CD4-positive, alpha-beta memory T cell (primary cell): ENCODE data around the gene GATA1. TPM values are rescaled to one million over a fixed set of nuclear protein-coding genes. Genes with fewer than 3 reads are reported as not detected.

Experiments
- CTCF ChIA-PET: fragments of 350-600 bp; sonication (Branson Sonifier 250); formaldehyde crosslinking; loops from one replicate; lab custom pipeline; 2021; ENCODE audit warnings: inconsistent platforms; ENCODE audit not compliant: partially characterized antibody; lab: Charles Lee
- POLR2A ChIA-PET: fragments of 350-600 bp; sonication (Branson Sonifier 250); formaldehyde crosslinking; loops from one replicate; lab custom pipeline; 2021; ENCODE audit not compliant: partially characterized antibody; lab: Charles Lee
- DNase-seq, 5 donors: peaks; one replicate each; pipeline versions ENCODE4 v3.0.0 to v3.0.0-alpha.2; 2020 to 2022; ENCODE audit warnings: mixed read lengths in 1 of 5
- H3K27ac ChIP-seq: one replicate; pipeline ENCODE4 v1.7.0; 2013; ENCODE audit warnings: low read depth, low read length
- H3K27me3 ChIP-seq: 2 replicates; pipeline ENCODE4 v1.7.0; 2013; ENCODE audit warnings: mild to moderate bottlenecking, low read length, moderate library complexity; ENCODE audit not compliant: insufficient read depth
- H3K36me3 ChIP-seq: 2 replicates; pipeline ENCODE4 v1.7.0; 2013; ENCODE audit warnings: mild to moderate bottlenecking, low read length, moderate library complexity; ENCODE audit not compliant: insufficient read depth
- H3K4me1 ChIP-seq: 2 replicates; pipeline ENCODE4 v1.7.0; 2013; ENCODE audit warnings: mild to moderate bottlenecking, low read length, moderate library complexity; ENCODE audit not compliant: insufficient read depth
- H3K4me3 ChIP-seq, 2 donors: one replicate each; pipeline ENCODE4 v1.7.0; 2013; ENCODE audit warnings: low read length in 2 of 2, mild to moderate bottlenecking in 1 of 2
- H3K9me3 ChIP-seq, 2 donors: one replicate each; pipeline ENCODE4 v1.7.0; 2013; ENCODE audit warnings: low read length in 2 of 2, control low read depth in 1 of 2; ENCODE audit not compliant: control insufficient read depth in 1 of 2
- H3K27ac Mint-ChIP-seq, 7 donors: one replicate each; pipeline ENCODE4 v1.8.0; 2020 to 2021; ENCODE audit warnings: mixed read lengths in 7 of 7, mild to moderate bottlenecking in 6 of 7, inconsistent platforms in 3 of 7, moderate library complexity in 3 of 7
- H3K27me3 Mint-ChIP-seq, 2 donors: one replicate each; pipeline ENCODE4 v1.8.0; 2020 to 2021; ENCODE audit warnings: mixed read lengths in 2 of 2
- H3K36me3 Mint-ChIP-seq, 2 donors: one replicate each; pipeline ENCODE4 v1.8.0; 2020 to 2021; ENCODE audit warnings: mixed read lengths in 2 of 2, inconsistent platforms in 1 of 2, mild to moderate bottlenecking in 1 of 2
- H3K4me1 Mint-ChIP-seq, 4 donors: one replicate each; pipeline ENCODE4 v1.8.0; 2020 to 2021; ENCODE audit warnings: mixed read lengths in 4 of 4, mild to moderate bottlenecking in 1 of 4
- H3K4me3 Mint-ChIP-seq, 8 donors: one replicate each; pipeline ENCODE4 v1.8.0; 2020 to 2021; ENCODE audit warnings: mixed read lengths in 8 of 8, mild to moderate bottlenecking in 7 of 8, moderate library complexity in 6 of 8, inconsistent platforms in 3 of 8
- H3K9me3 Mint-ChIP-seq, 8 donors: one replicate each; pipeline ENCODE4 v1.8.0; 2020 to 2021; ENCODE audit warnings: mixed read lengths in 8 of 8, mild to moderate bottlenecking in 5 of 8, inconsistent platforms in 3 of 8, moderate library complexity in 1 of 8
- intact Hi-C: fragments of 100-400 bp; cut with micrococcal nuclease; formaldehyde crosslinking; loops from one replicate; pipeline ENCODE4 v1.15.1; 2023
- polyA plus RNA-seq, 2 donors: library from polyadenylated mRNA; unstranded; fragments of 300-500 nt; fragmentation: Illumina TruSeq; gene quantifications; one replicate each; pipeline ENCODE4 v1.2.3, GENCODE V29; 2021
- total RNA-seq, 2 experiments: library from RNA; stranded (reverse); gene quantifications; one replicate each; pipeline ENCODE4 v1.2.3, GENCODE V29; 2021

GATA1 gene
- total and polyA plus RNA-seq, 4 experiments from 2014 or later: not detected

- Mint-ChIP-seq H3K9me3 (no peaks in the 10 kb centered on the region), H3K4me1 (peaks cover 0 to 9% (median 5%) of the 10 kb centered on the region in 4 donors), H3K4me3 (peak overlapping the region in 1 of 8 donors; percentile 41), H3K36me3 (no peaks in the 10 kb centered on the region), H3K27ac (peak overlapping the region in 2 of 7 donors; percentile 44 to 80), H3K27me3 (peaks cover 0 to 1% of the 10 kb centered on the region in 2 donors)
- H3K9me3 ChIP-seq: no peaks in the 10 kb centered on the region
- no peaks in the 10 kb centered on the region for H3K36me3 ChIP-seq
- no peaks in the 10 kb centered on the region for H3K4me1 ChIP-seq
- CTCF ChIA-PET: no interaction called here
- intact Hi-C loops: no loop called here
- POLR2A ChIA-PET: no interaction called here
- H3K27ac ChIP-seq: no peak overlapping the region
- no peak overlapping the region for H3K4me3 ChIP-seq
- H3K27me3 ChIP-seq: no peaks in the 10 kb centered on the region
- DNase-seq: no peak
Observed at GRCh38 chrX:48789366-48790220, 3.2 kb downstream of the GATA1 start.

- Histone ChIP-seq H3K27me3 (no peaks in the 10 kb centered on the region), H3K27ac (no peak overlapping the region), H3K9me3 (no peaks in the 10 kb centered on the region), H3K4me3 (no peak overlapping the region), H3K36me3 (no peaks in the 10 kb centered on the region), H3K4me1 (no peaks in the 10 kb centered on the region)
- POLR2A ChIA-PET: no interaction called here
- Mint-ChIP-seq H3K9me3 (no peaks in the 10 kb centered on the region), H3K27ac (no peak overlapping the region), H3K36me3 (no peaks in the 10 kb centered on the region), H3K4me1 (peaks cover 0 to 9% (median 5%) of the 10 kb centered on the region in 4 donors), H3K4me3 (peak overlapping the region in 1 of 8 donors; percentile 70), H3K27me3 (peaks cover 0 to 1% of the 10 kb centered on the region in 2 donors)
- CTCF ChIA-PET: no interaction called here
- intact Hi-C loops: no loop called here
- DNase-seq: no peak
Observed at GRCh38 chrX:48790477-48790876, 4.1 kb downstream of the GATA1 start.

- H3K4me3 Mint-ChIP-seq: no peak overlapping the region
- no peaks in the 10 kb centered on the region for H3K36me3 ChIP-seq
- CTCF ChIA-PET: no interaction called here
- no peaks in the 10 kb centered on the region for H3K9me3 ChIP-seq
- H3K4me3 ChIP-seq: no peak overlapping the region
- peaks cover 0 to 9% (median 5%) of the 10 kb centered on the region in 4 donors for H3K4me1 Mint-ChIP-seq
- no peak overlapping the region for H3K27ac ChIP-seq
- H3K36me3 Mint-ChIP-seq: no peaks in the 10 kb centered on the region
- POLR2A ChIA-PET: interaction anchor here (0.9 kb wide), 1 partner anchor 96 kb away, joined by 3 read pairs; no protein-coding TSS in a partner anchor
- intact Hi-C loops: no loop called here
- no peak overlapping the region for H3K27ac Mint-ChIP-seq
- peaks cover 0 to 1% of the 10 kb centered on the region in 2 donors for H3K27me3 Mint-ChIP-seq
- no peaks in the 10 kb centered on the region for H3K27me3 ChIP-seq
- DNase-seq: no peak
- H3K9me3 Mint-ChIP-seq: no peaks in the 10 kb centered on the region
- no peaks in the 10 kb centered on the region for H3K4me1 ChIP-seq
Observed at GRCh38 chrX:48791063-48791820, 4.9 kb downstream of the GATA1 start.

DNA sequence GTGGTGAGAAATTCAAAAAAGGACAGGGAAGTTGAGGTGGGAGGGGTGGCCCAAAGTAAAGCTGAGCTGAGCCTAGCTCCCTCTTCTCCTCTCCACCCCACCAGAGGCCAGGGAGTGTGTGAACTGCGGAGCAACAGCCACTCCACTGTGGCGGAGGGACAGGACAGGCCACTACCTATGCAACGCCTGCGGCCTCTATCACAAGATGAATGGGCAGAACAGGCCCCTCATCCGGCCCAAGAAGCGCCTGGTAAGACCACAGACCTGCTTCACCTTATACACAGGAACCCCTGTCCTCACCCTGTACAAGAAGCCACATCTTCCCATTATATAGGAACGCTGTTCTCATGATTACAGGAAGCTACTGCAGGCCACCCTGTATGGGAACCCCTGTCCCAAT is 5.8 kb downstream of the GATA1 start:
- H3K27me3 Mint-ChIP-seq: peaks cover 0 to 1% of the 10 kb centered on the region in 2 donors
- DNase-seq: no peak
- peaks cover 0 to 9% (median 5%) of the 10 kb centered on the region in 4 donors for H3K4me1 Mint-ChIP-seq
- H3K36me3 ChIP-seq: no peaks in the 10 kb centered on the region
- POLR2A ChIA-PET: interaction anchor here (0.7 kb wide), 1 partner anchor 9 kb away, joined by 3 read pairs; no protein-coding TSS in a partner anchor
- H3K4me3 Mint-ChIP-seq: no peak overlapping the region
- H3K27ac ChIP-seq: no peak overlapping the region
- CTCF ChIA-PET: no interaction called here
- no peaks in the 10 kb centered on the region for H3K9me3 Mint-ChIP-seq
- no peaks in the 10 kb centered on the region for H3K27me3 ChIP-seq
- no peaks in the 10 kb centered on the region for H3K9me3 ChIP-seq
- H3K4me1 ChIP-seq: no peaks in the 10 kb centered on the region
- H3K4me3 ChIP-seq: no peak overlapping the region
- intact Hi-C loops: no loop called here
- H3K27ac Mint-ChIP-seq: no peak overlapping the region
- H3K36me3 Mint-ChIP-seq: no peaks in the 10 kb centered on the region

- Histone ChIP-seq H3K4me3 (no peak overlapping the region), H3K27ac (no peak overlapping the region), H3K4me1 (no peaks in the 10 kb centered on the region), H3K27me3 (no peaks in the 10 kb centered on the region), H3K36me3 (no peaks in the 10 kb centered on the region), H3K9me3 (no peaks in the 10 kb centered on the region)
- no peak for DNase-seq
- Mint-ChIP-seq H3K36me3 (no peaks in the 10 kb centered on the region), H3K9me3 (no peaks in the 10 kb centered on the region), H3K27me3 (no peaks in the 10 kb centered on the region), H3K4me3 (no peak overlapping the region), H3K27ac (no peak overlapping the region), H3K4me1 (peaks cover 0 to 6% (median 2%) of the 10 kb centered on the region in 4 donors)
- ChIA-PET CTCF (no interaction called here), POLR2A (no interaction called here)
- intact Hi-C loops: no loop called here
Observed at GRCh38 chrX:48793935-48794334, 7.5 kb downstream of the GATA1 start.

GRCh38 chrX:48794340-48794910 is 8.0 kb downstream of the GATA1 start:
- H3K27me3 ChIP-seq: no peaks in the 10 kb centered on the region
- H3K4me1 ChIP-seq: no peaks in the 10 kb centered on the region
- ChIA-PET CTCF (no interaction called here), POLR2A (no interaction called here)
- H3K27me3 Mint-ChIP-seq: no peaks in the 10 kb centered on the region
- no peaks in the 10 kb centered on the region for H3K9me3 Mint-ChIP-seq
- H3K36me3 Mint-ChIP-seq: no peaks in the 10 kb centered on the region
- H3K4me1 Mint-ChIP-seq: peaks cover 0 to 5% (median 2%) of the 10 kb centered on the region in 4 donors
- H3K4me3 ChIP-seq: no peak overlapping the region
- no peak overlapping the region for H3K4me3 Mint-ChIP-seq
- no peak overlapping the region for H3K27ac ChIP-seq
- DNase-seq: no peak
- no peaks in the 10 kb centered on the region for H3K36me3 ChIP-seq
- H3K27ac Mint-ChIP-seq: no peak overlapping the region
- no peaks in the 10 kb centered on the region for H3K9me3 ChIP-seq
- intact Hi-C loops: no loop called here

- CTCF ChIA-PET: no interaction called here
- POLR2A ChIA-PET: no interaction called here
- H3K27me3 Mint-ChIP-seq: no peaks in the 10 kb centered on the region
Observed at GRCh38 chrX:48794911-48795515, 8.6 kb downstream of the GATA1 start.

More at GRCh38 chrX:48794911-48795515, 8.6 kb downstream of the GATA1 start:
- intact Hi-C loops: no loop called here
- Histone ChIP-seq H3K9me3 (no peaks in the 10 kb centered on the region), H3K27ac (no peak overlapping the region), H3K4me3 (no peak overlapping the region), H3K4me1 (no peaks in the 10 kb centered on the region), H3K36me3 (no peaks in the 10 kb centered on the region), H3K27me3 (no peaks in the 10 kb centered on the region)
- Mint-ChIP-seq H3K36me3 (no peaks in the 10 kb centered on the region), H3K9me3 (no peaks in the 10 kb centered on the region), H3K4me1 (no peaks in the 10 kb centered on the region), H3K27ac (no peak overlapping the region), H3K4me3 (no peak overlapping the region)
- DNase-seq: no peak
